Measurements from ENCODE around the gene FETUB.
"Not testable (repeated sequence)": the region's sequence is repeated elsewhere in the genome, so short reads cannot be mapped to it uniquely, and the experiment has no call there.

FETUB gene

DNA sequence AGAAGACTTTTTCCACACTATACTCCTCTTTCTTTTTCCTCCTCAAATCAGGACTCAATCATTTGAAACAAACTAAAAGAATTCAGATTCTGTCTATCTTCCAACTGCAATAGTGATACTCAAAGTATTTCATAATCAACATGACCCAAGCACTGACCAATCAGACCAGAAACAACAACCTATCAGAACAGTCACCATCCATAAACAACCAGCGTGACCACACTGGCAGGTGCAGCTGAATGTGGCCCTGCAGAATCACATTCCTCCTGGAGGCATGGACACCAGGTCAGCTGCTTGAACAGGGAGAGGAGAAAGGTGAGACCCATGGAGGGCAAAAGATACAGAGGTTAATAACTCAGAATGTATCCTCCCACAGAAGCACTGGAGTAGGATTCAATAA lies 39.0 kb downstream of the FETUB start:
- no peak for DNase-seq

DNA sequence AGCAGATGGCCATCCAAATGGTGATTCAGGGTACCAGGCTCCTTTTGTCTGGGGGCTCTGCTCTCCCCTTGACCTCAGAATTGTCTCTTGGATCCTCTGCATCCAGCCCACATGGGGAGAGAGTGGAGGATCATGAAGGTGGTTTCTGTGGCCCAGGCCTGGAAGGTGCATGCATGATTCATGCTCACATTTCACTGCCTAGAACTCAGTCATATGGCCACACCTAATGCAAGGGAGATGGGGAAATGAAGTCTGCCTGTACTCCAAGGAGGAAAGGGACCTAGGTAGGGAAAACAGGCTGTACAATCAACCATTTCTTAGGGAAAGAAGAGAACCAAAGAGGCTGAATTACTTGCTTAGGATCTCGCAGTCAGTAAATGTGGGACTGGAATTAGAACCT lies 40.7 kb downstream of the FETUB start:
- no peak for DNase-seq

GRCh38 chr3:186682812-186683211 lies 42.6 kb downstream of the FETUB start:
- DNase-seq = no peak

DNA sequence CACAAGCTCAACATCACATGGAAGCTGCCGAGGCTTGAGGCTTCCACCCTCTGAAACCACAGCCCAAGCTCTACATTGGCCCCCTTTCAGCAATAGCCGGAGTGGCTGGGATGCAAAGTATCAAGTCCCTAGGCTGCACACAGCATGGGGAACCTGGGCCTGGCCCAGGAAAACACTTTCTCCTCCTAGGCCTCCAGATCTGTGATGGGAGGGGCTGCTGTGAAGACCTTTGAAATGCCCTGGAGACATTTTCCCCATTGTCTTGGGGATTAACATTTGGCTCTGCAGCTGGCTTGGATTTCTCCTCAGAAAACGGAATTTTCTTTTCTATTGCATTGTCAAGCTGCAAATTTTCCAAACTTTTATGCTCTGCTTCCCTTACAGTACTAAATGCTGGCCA lies 43.8 kb downstream of the FETUB start:
- no peak for DNase-seq

- not testable (repeated sequence) for DNase-seq
Measured at GRCh38 chr3:186686475-186686874, 46.3 kb downstream of the FETUB start.

DNA sequence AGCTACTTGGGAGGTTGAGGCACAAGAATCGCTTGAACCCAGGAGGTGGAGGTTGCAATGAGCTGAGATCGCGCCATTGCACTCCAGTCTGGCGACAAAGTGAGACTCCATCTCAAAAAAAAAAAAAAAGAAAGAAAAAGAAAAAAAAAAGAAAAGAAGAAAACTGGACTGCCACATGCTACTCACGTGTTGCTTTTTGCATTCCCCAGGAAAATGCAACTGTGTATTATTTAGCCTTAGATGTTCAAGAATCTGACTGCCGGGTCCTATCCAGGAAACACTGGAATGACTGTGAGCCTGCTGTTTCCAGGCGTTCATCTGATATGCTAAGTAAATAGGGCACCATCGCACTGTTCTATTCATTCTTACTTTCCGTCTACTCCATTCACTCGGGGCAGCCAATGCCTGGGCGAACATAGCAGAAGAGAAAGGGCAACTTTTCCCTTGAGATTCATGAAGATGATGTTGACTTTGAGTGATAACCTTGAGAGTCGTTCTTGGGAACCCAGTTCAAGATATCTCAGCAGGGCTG lies 47.0 kb downstream of the FETUB start:
- no peak for DNase-seq

GRCh38 chr3:186690304-186690703 lies 50.1 kb downstream of the FETUB start:
- DNase-seq = not testable (repeated sequence)

GRCh38 chr3:186691676-186692075 lies 51.5 kb downstream of the FETUB start:
- no peak for DNase-seq

DNA sequence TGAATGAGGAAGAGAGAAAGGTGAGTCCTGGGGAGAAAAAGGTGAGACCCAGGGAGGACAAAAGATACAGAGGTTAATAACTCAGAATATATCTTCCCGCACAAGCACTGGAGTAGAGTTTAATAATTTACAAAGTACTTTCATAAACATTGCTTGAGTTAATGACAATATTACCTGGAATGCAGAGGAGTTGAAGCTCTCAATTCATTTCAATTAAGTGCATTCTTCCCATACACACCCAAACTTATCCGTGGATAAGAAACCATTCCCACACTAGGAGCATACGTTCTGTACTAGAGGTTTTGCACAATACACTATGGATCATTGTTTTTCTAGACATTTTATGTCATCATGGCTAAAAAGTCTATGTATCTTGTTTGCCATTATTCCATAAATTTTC lies 53.6 kb downstream of the FETUB start:
- no peak for DNase-seq

- no peak for DNase-seq
Measured at GRCh38 chr3:186694288-186695032, 54.3 kb downstream of the FETUB start.

GRCh38 chr3:186696522-186696921 lies 56.3 kb downstream of the FETUB start:
- no peak for DNase-seq

- DNase-seq = no peak
Measured at GRCh38 chr3:186697510-186697909, 57.3 kb downstream of the FETUB start.

DNA sequence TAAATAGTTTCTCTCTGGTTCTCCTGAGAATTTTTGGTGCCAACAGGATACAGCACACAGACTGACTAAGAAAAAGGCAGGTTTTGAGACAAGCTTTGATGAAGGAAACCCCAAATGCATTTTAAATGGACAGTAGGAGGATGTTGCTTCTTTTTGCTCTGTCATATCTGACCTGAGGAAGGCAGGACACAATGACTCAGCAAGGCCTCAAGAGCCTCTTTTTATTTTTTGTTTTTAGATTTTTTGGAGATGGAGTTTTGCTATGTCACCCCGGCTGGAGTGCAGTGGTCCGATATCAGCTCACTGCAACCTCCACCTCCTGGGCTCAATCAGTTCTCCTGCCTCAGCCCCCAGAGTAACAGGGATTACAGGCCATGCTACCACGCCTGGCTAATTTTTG lies 60.1 kb downstream of the FETUB start:
- no peak for DNase-seq

DNA sequence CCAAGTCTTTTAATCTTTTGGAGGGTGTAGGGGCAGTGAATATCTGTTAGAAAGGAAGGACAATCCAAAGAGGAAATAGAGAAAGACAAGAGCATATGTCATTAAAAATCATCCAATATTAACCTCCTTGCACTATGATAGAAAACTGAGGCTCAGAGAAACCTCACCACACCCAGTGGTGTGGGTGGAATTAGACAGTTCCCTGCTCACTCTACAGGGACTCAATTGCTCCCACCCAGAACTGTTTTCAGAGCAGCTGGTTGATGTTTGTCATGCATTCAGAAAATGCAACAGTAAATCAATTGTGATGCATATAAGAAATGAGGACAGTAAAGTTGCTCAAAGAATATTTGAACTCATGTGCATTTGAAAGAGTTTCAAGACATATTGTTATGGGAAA lies 62.3 kb downstream of the FETUB start:
- not testable (repeated sequence) for DNase-seq

Measured in stimulated activated CD4-positive, alpha-beta T cell treated with anti-CD3 and anti-CD28 coated beads, Interleukin-1b, Interleukin-23, amount 100 ng/mL, for 48 hours (primary cell).